Measurements from ENCODE around the gene PHOSPHO1.

- TF ChIP-seq, protein P1, sequence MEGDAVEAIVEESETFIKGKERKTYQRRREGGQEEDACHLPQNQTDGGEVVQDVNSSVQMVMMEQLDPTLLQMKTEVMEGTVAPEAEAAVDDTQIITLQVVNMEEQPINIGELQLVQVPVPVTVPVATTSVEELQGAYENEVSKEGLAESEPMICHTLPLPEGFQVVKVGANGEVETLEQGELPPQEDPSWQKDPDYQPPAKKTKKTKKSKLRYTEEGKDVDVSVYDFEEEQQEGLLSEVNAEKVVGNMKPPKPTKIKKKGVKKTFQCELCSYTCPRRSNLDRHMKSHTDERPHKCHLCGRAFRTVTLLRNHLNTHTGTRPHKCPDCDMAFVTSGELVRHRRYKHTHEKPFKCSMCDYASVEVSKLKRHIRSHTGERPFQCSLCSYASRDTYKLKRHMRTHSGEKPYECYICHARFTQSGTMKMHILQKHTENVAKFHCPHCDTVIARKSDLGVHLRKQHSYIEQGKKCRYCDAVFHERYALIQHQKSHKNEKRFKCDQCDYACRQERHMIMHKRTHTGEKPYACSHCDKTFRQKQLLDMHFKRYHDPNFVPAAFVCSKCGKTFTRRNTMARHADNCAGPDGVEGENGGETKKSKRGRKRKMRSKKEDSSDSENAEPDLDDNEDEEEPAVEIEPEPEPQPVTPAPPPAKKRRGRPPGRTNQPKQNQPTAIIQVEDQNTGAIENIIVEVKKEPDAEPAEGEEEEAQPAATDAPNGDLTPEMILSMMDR (IDR thresholded peaks at IDR 0.05), result no peak
- TF ChIP-seq POLR2AphosphoS5 (IDR thresholded peaks at IDR 0.05) (no peak), EP300 (IDR thresholded peaks at IDR 0.05) (no peak), POLR2A (IDR thresholded peaks at IDR 0.05) (no peak)
Measured at GRCh38 chr17:49259663-49260010, 29.1 kb upstream of the PHOSPHO1 start.
